Gastroesophageal sphincter (tissue), 4 donors: ENCODE measurements around the gene ACOX3. TPM values are rescaled to one million over a fixed set of nuclear protein-coding genes. Genes with fewer than 3 reads are reported as not detected.

Source experiments
- ATAC-seq: fragments of 150-250 bp; one replicate; pipeline ENCODE4 v1.9.1; 2016; ENCODE audit warnings: mild to moderate bottlenecking, moderate library complexity
- H3K27ac ChIP-seq, 4 donors: fragments of 200-600 bp; sonication (generic) in 3 of 4; 1 replicate in 3 of 4; 2 replicates in 1 of 4; pipeline ENCODE4 v1.5.1; 2016 to 2019
- H3K27me3 ChIP-seq: fragments of 200-600 bp; sonication (generic); one replicate; pipeline ENCODE4 v1.5.1; 2019
- H3K36me3 ChIP-seq, 2 donors: fragments of 200-600 bp; sonication (generic); one replicate each; pipeline ENCODE4 v1.5.1; 2019; ENCODE audit warnings: control low read depth in 1 of 2
- H3K4me1 ChIP-seq, 3 donors: fragments of 200-600 bp; sonication (generic); 1 replicate in 2 of 3; 2 replicates in 1 of 3; pipeline ENCODE4 v1.5.1; 2016 to 2019; ENCODE audit warnings: control low read depth in 2 of 3
- H3K4me3 ChIP-seq, 2 donors: fragments of 200-600 bp; sonication (generic); one replicate each; pipeline ENCODE4 v1.5.1; 2019; ENCODE audit warnings: mild to moderate bottlenecking in 1 of 2, moderate library complexity in 1 of 2
- H3K9me3 ChIP-seq, 3 donors: fragments of 200-600 bp; sonication (generic); one replicate each; pipeline ENCODE4 v1.5.1; 2017 to 2019; ENCODE audit warnings: control low read depth in 2 of 3
- EP300 ChIP-seq: sonication (generic); formaldehyde crosslinking; IDR thresholded peaks from one replicate; pipeline ENCODE4 v1.6.1; 2017; ENCODE audit warnings: antibody characterized with exemption, mild to moderate bottlenecking
- POLR2A ChIP-seq, 2 donors: fragments of 450-650 bp; IDR thresholded peaks; one replicate each; pipeline ENCODE4 v1.6.1; 2017; ENCODE audit warnings: antibody characterized with exemption in 2 of 2, mild to moderate bottlenecking in 2 of 2, moderate library complexity in 1 of 2
- POLR2AphosphoS5 ChIP-seq: sonication (generic); formaldehyde crosslinking; IDR thresholded peaks from one replicate; pipeline ENCODE4 v1.6.1; 2017; ENCODE audit warnings: antibody characterized with exemption
- whole genome bisulfite sequencing, 2 donors: methylation state at CpG; one replicate each; pipeline ENCODE4 v1.1.5; 2018; ENCODE audit warnings: low coverage in 1 of 2; 5-methylcytosine and 5-hydroxymethylcytosine counted together
- total RNA-seq, 4 donors: library from RNA; depleted of rRNA; stranded (reverse); fragments of >200 nt; gene quantifications; one replicate each; pipeline ENCODE4 v1.1.0, GENCODE V29; 2016
- TF ChIP-seq, protein P1 (sequence below), 4 experiments: fragments of 200-600 bp in 2 of 4; fragments of 450-650 bp in 2 of 4; sonication (generic) in 1 of 4; IDR thresholded peaks; one replicate each; pipeline ENCODE4 v1.5.1; 2017 to 2019; ENCODE audit warnings: antibody characterized with exemption in 4 of 4, mild to moderate bottlenecking in 2 of 4, moderate library complexity in 2 of 4

Gene ACOX3
- total RNA-seq, 4 donors from 2014 or later: 21.5 to 79.5 (median 37.1) TPM

- H3K27me3 ChIP-seq: no peaks in the 10 kb centered on the region
- no peak for ATAC-seq
- no peaks in the 10 kb centered on the region for H3K36me3 ChIP-seq
- H3K4me3 ChIP-seq: no peak overlapping the region
- H3K4me1 ChIP-seq: peaks cover 7 to 36% (median 15%) of the 10 kb centered on the region in 3 donors
- TF ChIP-seq EP300: no peak
- no peak for TF ChIP-seq POLR2A (IDR thresholded peaks at IDR 0.05)
- no peak for TF ChIP-seq POLR2AphosphoS5
- TF ChIP-seq, protein P1, sequence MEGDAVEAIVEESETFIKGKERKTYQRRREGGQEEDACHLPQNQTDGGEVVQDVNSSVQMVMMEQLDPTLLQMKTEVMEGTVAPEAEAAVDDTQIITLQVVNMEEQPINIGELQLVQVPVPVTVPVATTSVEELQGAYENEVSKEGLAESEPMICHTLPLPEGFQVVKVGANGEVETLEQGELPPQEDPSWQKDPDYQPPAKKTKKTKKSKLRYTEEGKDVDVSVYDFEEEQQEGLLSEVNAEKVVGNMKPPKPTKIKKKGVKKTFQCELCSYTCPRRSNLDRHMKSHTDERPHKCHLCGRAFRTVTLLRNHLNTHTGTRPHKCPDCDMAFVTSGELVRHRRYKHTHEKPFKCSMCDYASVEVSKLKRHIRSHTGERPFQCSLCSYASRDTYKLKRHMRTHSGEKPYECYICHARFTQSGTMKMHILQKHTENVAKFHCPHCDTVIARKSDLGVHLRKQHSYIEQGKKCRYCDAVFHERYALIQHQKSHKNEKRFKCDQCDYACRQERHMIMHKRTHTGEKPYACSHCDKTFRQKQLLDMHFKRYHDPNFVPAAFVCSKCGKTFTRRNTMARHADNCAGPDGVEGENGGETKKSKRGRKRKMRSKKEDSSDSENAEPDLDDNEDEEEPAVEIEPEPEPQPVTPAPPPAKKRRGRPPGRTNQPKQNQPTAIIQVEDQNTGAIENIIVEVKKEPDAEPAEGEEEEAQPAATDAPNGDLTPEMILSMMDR (IDR thresholded peaks at IDR 0.05): no peak
- no peak overlapping the region for H3K27ac ChIP-seq
- 0 to 97% methylated on average over 1 to 5 of the region's 5 CpGs for WGBS, 2 donors
- H3K9me3 ChIP-seq: peaks cover 0 to 23% (median 0%) of the 10 kb centered on the region in 3 donors
Measured at GRCh38 chr4:8321771-8322170, 118.8 kb downstream of the ACOX3 start.

DNA sequence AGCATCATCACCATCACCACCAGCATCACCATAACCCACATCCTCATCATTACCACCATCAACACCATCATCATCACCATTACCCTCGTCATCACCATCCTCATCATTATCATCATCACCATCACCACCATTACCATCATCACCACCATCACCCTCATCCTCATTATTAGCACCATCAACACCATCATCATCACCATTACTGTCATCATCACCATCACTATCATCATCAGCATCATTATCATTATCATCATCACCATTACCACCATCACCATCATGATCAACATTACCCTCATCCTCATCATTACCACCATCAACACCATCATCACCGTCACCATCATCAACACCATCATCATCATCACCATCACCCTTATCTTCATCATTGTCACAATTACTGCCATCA, 119.3 kb downstream of the ACOX3 start:
- no peak for ATAC-seq
- peaks cover 0 to 18% (median 0%) of the 10 kb centered on the region in 3 donors for H3K9me3 ChIP-seq
- no peak for TF ChIP-seq EP300
- peaks cover 7 to 41% (median 19%) of the 10 kb centered on the region in 3 donors for H3K4me1 ChIP-seq
- no peak overlapping the region for H3K4me3 ChIP-seq
- H3K36me3 ChIP-seq: no peaks in the 10 kb centered on the region
- no peaks in the 10 kb centered on the region for H3K27me3 ChIP-seq
- 95 to 100% methylated on average over 2 of the region's 2 CpGs for WGBS, 2 donors
- peak overlapping the region in 2 of 4 donors; percentile 86 to 88 for H3K27ac ChIP-seq

DNA sequence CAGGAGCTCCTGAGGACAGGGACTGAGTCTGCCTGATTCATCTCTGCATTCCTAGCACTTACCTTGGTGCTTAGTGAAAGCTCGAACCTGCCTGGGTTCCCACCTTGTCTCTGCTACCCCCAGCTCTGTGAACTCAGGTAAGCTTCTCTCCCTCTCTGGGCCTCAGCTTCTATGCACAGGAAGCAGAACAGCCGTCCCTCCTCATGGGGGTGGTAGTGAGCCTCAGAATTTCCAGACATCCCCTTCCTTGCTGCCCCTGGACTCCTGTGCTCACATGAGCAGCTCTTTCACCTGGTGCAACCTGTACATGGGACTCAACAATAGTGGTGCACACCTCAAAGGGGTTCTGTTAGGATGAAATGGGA, 120.2 kb downstream of the ACOX3 start:
- no peak for TF ChIP-seq POLR2AphosphoS5
- TF ChIP-seq, protein P1 (IDR thresholded peaks at IDR 0.05): peak in 1 of 4 experiments; percentile 22
- ATAC-seq: no peak
- peaks cover 7 to 48% (median 22%) of the 10 kb centered on the region in 3 donors for H3K4me1 ChIP-seq

GRCh38 chr4:8319731-8320385, 120.7 kb downstream of the ACOX3 start:
- H3K27me3 ChIP-seq: no peaks in the 10 kb centered on the region
- no peak overlapping the region for H3K4me3 ChIP-seq
- peak; percentile 75 for ATAC-seq
- peaks cover 0 to 14% (median 0%) of the 10 kb centered on the region in 3 donors for H3K9me3 ChIP-seq
- 7 to 23% methylated on average over 2 to 10 of the region's 13 CpGs for whole genome bisulfite sequencing, 2 donors
- no peaks in the 10 kb centered on the region for H3K36me3 ChIP-seq
- H3K27ac ChIP-seq: peak overlapping the region; percentile 74 to 88 (median 87)
- TF ChIP-seq, protein P1 (IDR thresholded peaks at IDR 0.05): no peak
- TF ChIP-seq EP300 (no peak), POLR2AphosphoS5 (peak; percentile 88), POLR2A (IDR thresholded peaks at IDR 0.05) (no peak)
- H3K4me1 ChIP-seq: peaks cover 7 to 48% (median 22%) of the 10 kb centered on the region in 3 donors

More for the DNA sequence above, 120.2 kb downstream of the ACOX3 start:
- Histone ChIP-seq H3K36me3 (no peaks in the 10 kb centered on the region), H3K27ac (peak overlapping the region; percentile 74 to 88 (median 87)), H3K4me3 (no peak overlapping the region), H3K9me3 (peaks cover 0 to 14% (median 0%) of the 10 kb centered on the region in 3 donors), H3K27me3 (no peaks in the 10 kb centered on the region)
- WGBS, 2 donors: 20 to 40% methylated on average over 1 of the region's 2 CpGs

- no peak for ATAC-seq
- Histone ChIP-seq H3K4me1 (peaks cover 7 to 50% (median 22%) of the 10 kb centered on the region in 3 donors), H3K27me3 (no peaks in the 10 kb centered on the region), H3K4me3 (no peak overlapping the region), H3K27ac (peak overlapping the region; percentile 30 to 88 (median 87)), H3K9me3 (peaks cover 0 to 11% (median 0%) of the 10 kb centered on the region in 3 donors), H3K36me3 (no peaks in the 10 kb centered on the region)
- TF ChIP-seq POLR2AphosphoS5: no peak
- no peak for TF ChIP-seq EP300
- TF ChIP-seq, protein P1 (IDR thresholded peaks at IDR 0.05): no peak
- TF ChIP-seq POLR2A (IDR thresholded peaks at IDR 0.05): no peak
- WGBS, 2 donors: 50 to 93% methylated on average over 1 to 3 of the region's 6 CpGs
Measured at GRCh38 chr4:8319061-8319460, 121.5 kb downstream of the ACOX3 start.
